Measurements from ENCODE around the gene SCGB1C1. TPM values are rescaled to one million over a fixed set of nuclear protein-coding genes. Genes with fewer than 3 reads are reported as not detected.

SCGB1C1 gene
- total and polyA plus RNA-seq, 2 of the 8 experiments (the other 6 are each of a cell fraction or from before 2014, with no cell fraction given): not detected

DNA sequence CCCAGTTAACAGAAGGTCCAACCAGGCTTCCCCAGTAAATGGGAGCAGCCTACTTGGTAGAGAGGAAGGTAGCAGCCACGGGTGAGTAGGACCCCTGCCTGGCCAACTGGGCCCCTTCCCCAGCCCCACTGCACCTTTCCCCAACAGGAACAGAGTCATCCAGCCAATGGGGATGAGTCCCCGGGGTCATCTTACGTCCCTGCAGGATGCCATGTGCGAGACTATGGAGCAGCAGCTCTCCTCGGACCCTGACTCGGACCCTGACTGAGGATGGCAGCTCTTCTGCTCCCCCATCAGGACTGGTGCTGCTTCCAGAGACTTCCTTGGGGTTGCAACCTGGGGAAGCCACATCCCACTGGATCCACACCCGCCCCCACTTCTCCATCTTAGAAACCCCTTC, 21.2 kb downstream of the SCGB1C1 start:
- Histone ChIP-seq H3K79me1 (ENCODE audit: low read depth, low read length) (peaks cover 5% of the 10 kb centered on the region; the same call in 1 of the 2 replicates), H4K20me1 (replicated peaks in 1 of 2; ENCODE audit: control insufficient read depth in 1 of 2, insufficient read depth in 2 of 2, low read length in 2 of 2) (peaks cover 1 to 6% of the 10 kb centered on the region in 2 experiments), H3K79me2 (ENCODE audit: control insufficient read depth in 1 of 2, insufficient read depth in 2 of 2, low read length in 2 of 2) (peaks cover 0 to 17% of the 10 kb centered on the region in 2 experiments; a peak in 2 of 4 replicates), H3K4me3 (ENCODE audit: extremely low read depth in 1 of 4, insufficient read depth in 2 of 4, low read depth in 3 of 4, low read length in 4 of 4) (no peak overlapping the region), H2BK15ac (ENCODE audit: low read length) (no peak overlapping the region), H2AFZ (ENCODE audit: low read length) (no peak overlapping the region), H3K4me2 (ENCODE audit: insufficient read depth in 1 of 2, low read depth in 2 of 2, low read length in 2 of 2) (no peak overlapping the region), H2BK5ac (ENCODE audit: low read depth, low read length) (no peak overlapping the region), H3K27ac (ENCODE audit: low read depth, low read length) (no peak overlapping the region), H2BK120ac (replicated peaks; ENCODE audit: low read depth, low read length) (no peak overlapping the region), H4K5ac (ENCODE audit: insufficient read length, low read depth, low read length) (no peak overlapping the region), H4K8ac (ENCODE audit: extremely low read depth, insufficient read depth, low read length) (no peak overlapping the region), H3K18ac (ENCODE audit: extremely low read depth, low read length) (no peak overlapping the region), H3K23me2 (ENCODE audit: low read depth, low read length) (peaks cover 2% of the 10 kb centered on the region; the same call in 1 of the 2 replicates), H3K27me3 (replicated peaks in 1 of 4; ENCODE audit: control insufficient read depth in 3 of 4, extremely low read depth in 1 of 4, insufficient read depth in 3 of 4, low read length in 3 of 4) (no peaks in the 10 kb centered on the region), H3K36me3 (ENCODE audit: control insufficient read depth in 2 of 4, insufficient read depth in 4 of 4, low read length in 3 of 4) (peaks cover 32 to 57% (median 41%) of the 10 kb centered on the region in 4 experiments), H3K4ac (replicated peaks; ENCODE audit: insufficient read length, low read depth, low read length) (no peak overlapping the region), H3K9ac (replicated peaks in 1 of 4; ENCODE audit: extremely low read depth in 1 of 4, low read depth in 3 of 4, low read length in 3 of 4) (no peak overlapping the region), H3K9me3 (ENCODE audit: insufficient read depth in 2 of 2, low read depth in 1 of 2, low read length in 1 of 2) (no peaks in the 10 kb centered on the region), H4K91ac (replicated peaks; ENCODE audit: insufficient read length, low read length) (no peak overlapping the region), H2BK20ac (ENCODE audit: low read length) (no peak overlapping the region), H2BK12ac (ENCODE audit: low read depth, low read length) (no peak overlapping the region), H3K56ac (replicated peaks; ENCODE audit: insufficient read length, low read depth, low read length) (no peak overlapping the region), H3K14ac (ENCODE audit: insufficient read length) (no peak overlapping the region), H3K4me1 (replicated peaks in 1 of 4; ENCODE audit: control insufficient read depth in 3 of 4, insufficient read depth in 4 of 4, low read length in 3 of 4) (peaks cover 0 to 10% (median 6%) of the 10 kb centered on the region in 4 experiments; a peak in 5 of 7 replicates), H3K23ac (ENCODE audit: insufficient read length) (no peak overlapping the region), H2AK5ac (ENCODE audit: low read depth, low read length) (no peak overlapping the region)
- no peak for DNase-seq (ENCODE audit: low read depth in 1 of 2, low spot score in 2 of 2)
- FAIRE-seq: no peak
- ChIA-PET CTCF (ENCODE audit: partially characterized antibody) (interaction anchor here (1.1 kb wide), 1 partner anchor 14 kb away, joined by 3 read pairs; no protein-coding TSS in a partner anchor), POLR2A (ENCODE audit: partially characterized antibody) (interaction anchor here (0.5 to 8.7 kb wide), 5 partner anchors 8 to 150 kb away, joined by 3 to 99 read pairs (median 5); partner anchors contain the start of gene SIRT3)
- 85% methylated on average over 7 of the region's 7 CpGs; no CpG with 5 or more reads in 1 of the 2 experiments for WGBS, 2 experiments (ENCODE audit: extremely low coverage in 1 of 2, insufficient coverage in 1 of 2, insufficient read length in 1 of 2, insufficient replicate concordance in 2 of 2, low coverage in 1 of 2, low lambda C conversion rate in 2 of 2, missing lambda C conversion rate in 1 of 2)
- no peak for TF ChIP-seq TEAD4 (IDR thresholded peaks at IDR 0.05; ENCODE audit: low read depth, low read length)
- no peak for TF ChIP-seq HDAC6 (IDR thresholded peaks at IDR 0.05; ENCODE audit: low read depth, low read length)

Measured in H1 (cell line).